ENCODE results near the gene MGAM2.

DNA sequence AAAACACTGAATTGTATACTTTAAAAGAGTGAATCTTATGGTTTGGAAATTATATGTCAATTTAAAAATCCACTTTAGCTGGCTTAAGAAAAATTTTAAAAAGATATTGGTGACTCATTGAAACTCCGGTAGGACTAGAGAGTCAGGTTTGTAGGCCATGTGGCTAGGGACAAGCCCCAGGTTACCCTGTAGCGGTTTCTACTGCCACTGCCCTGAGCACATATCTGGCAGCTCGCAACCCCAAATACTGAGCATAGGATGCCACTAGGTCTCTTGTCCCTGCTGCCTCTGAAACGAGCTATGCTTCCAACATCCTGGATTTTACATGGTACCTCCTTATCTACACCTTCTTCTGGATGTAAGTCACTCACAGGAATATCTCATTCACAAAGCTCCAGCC, 1.4 kb upstream of the MGAM2 start:
- TF ChIP-seq, protein P1, sequence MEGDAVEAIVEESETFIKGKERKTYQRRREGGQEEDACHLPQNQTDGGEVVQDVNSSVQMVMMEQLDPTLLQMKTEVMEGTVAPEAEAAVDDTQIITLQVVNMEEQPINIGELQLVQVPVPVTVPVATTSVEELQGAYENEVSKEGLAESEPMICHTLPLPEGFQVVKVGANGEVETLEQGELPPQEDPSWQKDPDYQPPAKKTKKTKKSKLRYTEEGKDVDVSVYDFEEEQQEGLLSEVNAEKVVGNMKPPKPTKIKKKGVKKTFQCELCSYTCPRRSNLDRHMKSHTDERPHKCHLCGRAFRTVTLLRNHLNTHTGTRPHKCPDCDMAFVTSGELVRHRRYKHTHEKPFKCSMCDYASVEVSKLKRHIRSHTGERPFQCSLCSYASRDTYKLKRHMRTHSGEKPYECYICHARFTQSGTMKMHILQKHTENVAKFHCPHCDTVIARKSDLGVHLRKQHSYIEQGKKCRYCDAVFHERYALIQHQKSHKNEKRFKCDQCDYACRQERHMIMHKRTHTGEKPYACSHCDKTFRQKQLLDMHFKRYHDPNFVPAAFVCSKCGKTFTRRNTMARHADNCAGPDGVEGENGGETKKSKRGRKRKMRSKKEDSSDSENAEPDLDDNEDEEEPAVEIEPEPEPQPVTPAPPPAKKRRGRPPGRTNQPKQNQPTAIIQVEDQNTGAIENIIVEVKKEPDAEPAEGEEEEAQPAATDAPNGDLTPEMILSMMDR (IDR thresholded peaks at IDR 0.05; ENCODE audit: control extremely low read depth in 1 of 3, insufficient read depth in 1 of 3, low read depth in 1 of 3, low read length in 3 of 3): no peak
- TF ChIP-seq JUN (IDR thresholded peaks at IDR 0.05; ENCODE audit: low read depth, low read length) (no peak), PHF8 (conservative IDR thresholded peaks at IDR 0.05; ENCODE audit: low read depth, low read length) (no peak), MAFK (IDR thresholded peaks at IDR 0.05; ENCODE audit: low read depth, low read length) (no peak), GABPA (IDR thresholded peaks at IDR 0.05; ENCODE audit: borderline replicate concordance, insufficient read depth, low read length) (no peak), BACH1 (IDR thresholded peaks at IDR 0.05; ENCODE audit: low read length) (no peak), POLR2AphosphoS5 (IDR thresholded peaks at IDR 0.05; ENCODE audit: low read depth, low read length) (no peak), HDAC2 (IDR thresholded peaks at IDR 0.05; ENCODE audit: borderline replicate concordance in 1 of 2, low read depth in 2 of 2, low read length in 2 of 2) (no peak), CBX5 (IDR thresholded peaks at IDR 0.05; ENCODE audit: low read depth, low read length) (no peak)
- TF ChIP-seq, protein P2, sequence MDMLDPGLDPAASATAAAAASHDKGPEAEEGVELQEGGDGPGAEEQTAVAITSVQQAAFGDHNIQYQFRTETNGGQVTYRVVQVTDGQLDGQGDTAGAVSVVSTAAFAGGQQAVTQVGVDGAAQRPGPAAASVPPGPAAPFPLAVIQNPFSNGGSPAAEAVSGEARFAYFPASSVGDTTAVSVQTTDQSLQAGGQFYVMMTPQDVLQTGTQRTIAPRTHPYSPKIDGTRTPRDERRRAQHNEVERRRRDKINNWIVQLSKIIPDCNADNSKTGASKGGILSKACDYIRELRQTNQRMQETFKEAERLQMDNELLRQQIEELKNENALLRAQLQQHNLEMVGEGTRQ (IDR thresholded peaks at IDR 0.05; ENCODE audit: low read length): no peak

Measured in H1 (cell line).